Bladder microvascular endothelial cell (primary cell): ENCODE data around the gene ATAD3C. TPM values are rescaled to one million over a fixed set of nuclear protein-coding genes. Genes with fewer than 3 reads are reported as not detected.

Source experiments
- total RNA-seq: library from RNA; depleted of rRNA; stranded (reverse); fragments of >200 nt; gene quantifications from 2 replicates; pipeline ENCODE4 v1.2.3, GENCODE V29; 2014

Gene ATAD3C
- total RNA-seq: 1.4 TPM in 1 of 2 replicates, not detected in the other

GRCh38 chr1:1449099-1449739, at the start of gene ATAD3C:
TSS of gene ATAD3C (plus strand) at chr1:1449689. CDS start at chr1:1450684, 995 bp downstream.

GRCh38 chr1:1406821-1407635, 42.5 kb upstream of the ATAD3C start, which contains the start of gene MRPL20:
TSS of gene MRPL20 (minus strand) at chr1:1407293. CDS start at chr1:1407217, 76 bp downstream.

GRCh38 chr1:1421147-1421906, 28.2 kb upstream of the ATAD3C start, which contains the start of gene ANKRD65:
TSS of gene ANKRD65 (minus strand) at chr1:1421276. CDS start at chr1:1421005, 271 bp downstream.

GRCh38 chr1:1435106-1435903, 14.2 kb upstream of the ATAD3C start, which contains the start of gene VWA1:
TSS of gene VWA1 (plus strand) at chr1:1435690. CDS start at chr1:1435749, 59 bp downstream.

GRCh38 chr1:1471389-1472052, 22.0 kb downstream of the ATAD3C start, which contains the start of gene ATAD3B:
TSS of gene ATAD3B (plus strand) at chr1:1471765. CDS start at chr1:1471885, 120 bp downstream.

GRCh38 chr1:1511533-1512285, 62.2 kb downstream of the ATAD3C start, which contains the start of gene ATAD3A:
TSS of gene ATAD3A (plus strand) at chr1:1512162. CDS start at chr1:1512269, 107 bp downstream.

Other genes starting within 250 kb of the ATAD3C start
- gene TNFRSF18, start 243.1 kb upstream of the ATAD3C start, total RNA-seq: 1.0 TPM in 1 of 2 replicates, not detected in the other
- 2.1 and 7.7 TPM in 2 replicates for gene TNFRSF4, start 235.5 kb upstream of the ATAD3C start, total RNA-seq
- gene SDF4, start 217.7 kb upstream of the ATAD3C start, total RNA-seq: 89.2 and 155 TPM in 2 replicates
- gene B3GALT6, start 217.5 kb upstream of the ATAD3C start, total RNA-seq: 16.5 and 25.5 TPM in 2 replicates
- gene C1QTNF12, start 203.0 kb upstream of the ATAD3C start, total RNA-seq: 0.32 and 0.57 TPM in 2 replicates
- 35.9 and 53.0 TPM in 2 replicates for gene UBE2J2, start 175.8 kb upstream of the ATAD3C start, total RNA-seq
- under 0.01 and 0.63 TPM in 2 replicates for gene SCNN1D, start 169.3 kb upstream of the ATAD3C start, total RNA-seq
- gene ACAP3, start 141.8 kb upstream of the ATAD3C start, total RNA-seq: 15.5 and 45.4 TPM in 2 replicates
- 9.1 and 10.5 TPM in 2 replicates for gene PUSL1, start 141.1 kb upstream of the ATAD3C start, total RNA-seq
- 54.6 and 91.5 TPM in 2 replicates for gene INTS11, start 125.0 kb upstream of the ATAD3C start, total RNA-seq
- gene CPTP, start 124.9 kb upstream of the ATAD3C start, total RNA-seq: 15.1 and 16.4 TPM in 2 replicates
- gene TAS1R3, start 118.4 kb upstream of the ATAD3C start, total RNA-seq: 0.31 and 0.32 TPM in 2 replicates
- gene DVL1, start 100.3 kb upstream of the ATAD3C start, total RNA-seq: 36.1 and 52.0 TPM in 2 replicates
- 0.38 and 0.97 TPM in 2 replicates for gene MXRA8, start 91.1 kb upstream of the ATAD3C start, total RNA-seq
- gene AURKAIP1, start 74.5 kb upstream of the ATAD3C start, total RNA-seq: 70.4 and 101 TPM in 2 replicates
- 54.7 and 196 TPM in 2 replicates for gene CCNL2, start 50.4 kb upstream of the ATAD3C start, total RNA-seq
- 62.6 and 82.6 TPM in 2 replicates for gene MRPL20, start 42.4 kb upstream of the ATAD3C start, total RNA-seq
- gene ANKRD65, start 28.4 kb upstream of the ATAD3C start, total RNA-seq: 0.25 and 0.32 TPM in 2 replicates
- gene VWA1, start 14.0 kb upstream of the ATAD3C start, total RNA-seq: 19.4 and 34.7 TPM in 2 replicates
- 17.9 and 21.2 TPM in 2 replicates for gene ATAD3B, start 22.1 kb downstream of the ATAD3C start, total RNA-seq
- 28.0 and 37.1 TPM in 2 replicates for gene ATAD3A, start 62.5 kb downstream of the ATAD3C start, total RNA-seq
- 2.1 and 2.4 TPM in 2 replicates for gene TMEM240, start 90.9 kb downstream of the ATAD3C start, total RNA-seq
- gene SSU72, start 125.2 kb downstream of the ATAD3C start, total RNA-seq: 45.8 and 64.1 TPM in 2 replicates
- gene FNDC10, start 150.4 kb downstream of the ATAD3C start, total RNA-seq: 0.16 and 0.94 TPM in 2 replicates
- gene MIB2, start 165.8 kb downstream of the ATAD3C start, total RNA-seq: 31.1 and 68.6 TPM in 2 replicates
- 0.16 and 0.19 TPM in 2 replicates for gene MMP23B, start 182.5 kb downstream of the ATAD3C start, total RNA-seq
- 6.6 and 11.0 TPM in 2 replicates for gene CDK11B, start 209.3 kb downstream of the ATAD3C start, total RNA-seq
- 13.9 and 29.8 TPM in 2 replicates for gene SLC35E2B, start 243.1 kb downstream of the ATAD3C start, total RNA-seq